ENCODE results near the gene LYPD5. TPM values are rescaled to one million over a fixed set of nuclear protein-coding genes. Genes with fewer than 3 reads are reported as not detected.
"Not testable (repeated sequence)": the region's sequence is repeated elsewhere in the genome, so short reads cannot be mapped to it uniquely, and the experiment has no call there.

The LYPD5 gene
- polyA plus RNA-seq, 2 of the 4 experiments (the other 2 are of a cell fraction) = 0.09 to 0.12 TPM

- ATAC-seq = no peak
- no peak for DNase-seq (ENCODE audit: low read depth in 1 of 2, low spot score in 1 of 2)
- WGBS (ENCODE audit: missing lambda C conversion rate) = 10% methylated on average over 5 of the region's 5 CpGs
- Histone ChIP-seq H3K9me3 (peaks cover 63% of the 10 kb centered on the region), H3K4me2 (peak overlapping the region; percentile 54), H3K4me1 (no peaks in the 10 kb centered on the region), H3K4me3 (peak overlapping the region; percentile 25), H3K27ac (no peak overlapping the region)
- CTCF ChIA-PET = interaction anchor here (1.5 kb wide), 1 partner anchor 15 kb away, joined by 3 read pairs; no protein-coding TSS in a partner anchor
- FAIRE-seq = no peak
- POLR2A ChIA-PET = no interaction called here
- TF ChIP-seq HOXB5 (CRISPR knock-in tag; IDR thresholded peaks at IDR 0.05) (no peak), SREBF2 (IDR thresholded peaks at IDR 0.05) (no peak), CBX8 (IDR thresholded peaks at IDR 0.05) (no peak), RNF2 (IDR thresholded peaks at IDR 0.05; ENCODE audit: borderline replicate concordance, low read depth) (no peak), ZSCAN20 (CRISPR knock-in tag; IDR thresholded peaks at IDR 0.05) (no peak), HEYL (CRISPR knock-in tag; IDR thresholded peaks at IDR 0.05) (no peak), REST (IDR thresholded peaks at IDR 0.05) (no peak)
These were observed 18.6 kb upstream of the LYPD5 start for GRCh38 chr19:43820884-43821215.

GRCh38 chr19:43820098-43820883 lies 18.0 kb upstream of the LYPD5 start:
- ATAC-seq (peak; percentile 56 to 76; a peak in 4 of 6 replicates), FAIRE-seq (no peak), DNase-seq (ENCODE audit: low read depth in 1 of 2, low spot score in 1 of 2) (peak; percentile 35 to 53)
- Histone ChIP-seq H3K4me2 (peak overlapping the region; percentile 54), H3K27ac (no peak overlapping the region), H3K4me3 (peak overlapping the region; percentile 25), H3K4me1 (no peaks in the 10 kb centered on the region), H3K9me3 (peaks cover 58% of the 10 kb centered on the region)
- TF ChIP-seq SMC3 (IDR thresholded peaks at IDR 0.05) (no peak), MAX (IDR thresholded peaks at IDR 0.05) (peak; percentile 84), E2F6 (IDR thresholded peaks at IDR 0.05; ENCODE audit: borderline replicate concordance, low read depth) (peak; percentile 75), CBX8 (IDR thresholded peaks at IDR 0.05) (no peak), TFCP2L1 (CRISPR knock-in tag; IDR thresholded peaks at IDR 0.05) (no peak), HDAC2 (IDR thresholded peaks at IDR 0.05) (no peak), JUNB (IDR thresholded peaks at IDR 0.05) (no peak), USF2 (IDR thresholded peaks at IDR 0.05) (no peak)
- POLR2A ChIA-PET = no interaction called here
- CTCF ChIA-PET = interaction anchor here (1.2 to 1.5 kb wide), 2 partner anchors 14 to 75 kb away, joined by 3 to 5 read pairs; no protein-coding TSS in a partner anchor
- 58% methylated on average over 44 of the region's 48 CpGs for WGBS (ENCODE audit: missing lambda C conversion rate)

GRCh38 chr19:43818500-43818899 lies 16.3 kb upstream of the LYPD5 start:
- Histone ChIP-seq H3K9me3 (peaks cover 48% of the 10 kb centered on the region), H3K4me3 (no peak overlapping the region), H3K4me2 (no peak overlapping the region), H3K4me1 (no peaks in the 10 kb centered on the region), H3K27ac (no peak overlapping the region)
- ChIA-PET CTCF (interaction anchor here (1.2 to 2.0 kb wide), 2 partner anchors 9 to 299 kb away, joined by 6 to 13 read pairs; no protein-coding TSS in a partner anchor), POLR2A (no interaction called here)
- FAIRE-seq (no peak), ATAC-seq (no peak), DNase-seq (ENCODE audit: low read depth in 1 of 2, low spot score in 1 of 2) (no peak)
- 64% methylated on average over 5 of the region's 5 CpGs for WGBS (ENCODE audit: missing lambda C conversion rate)
- no peak for TF ChIP-seq HMGXB4 (CRISPR knock-in tag; IDR thresholded peaks at IDR 0.05; ENCODE audit: borderline replicate concordance)
- TF ChIP-seq ZC3H11A (IDR thresholded peaks at IDR 0.05) = no peak
- no peak for TF ChIP-seq KDM1A (IDR thresholded peaks at IDR 0.05; ENCODE audit: low read depth)
- TF ChIP-seq FOXS1 (CRISPR knock-in tag; IDR thresholded peaks at IDR 0.05) = no peak
- TF ChIP-seq JUN (IDR thresholded peaks at IDR 0.05) = no peak
- TF ChIP-seq HDAC2 (IDR thresholded peaks at IDR 0.05) = no peak
- no peak for TF ChIP-seq BHLHE40 (IDR thresholded peaks at IDR 0.05; ENCODE audit: low read depth, low read length)
- no peak for TF ChIP-seq ATOH8 (CRISPR knock-in tag; IDR thresholded peaks at IDR 0.05; ENCODE audit: low read depth)

GRCh38 chr19:43817454-43817853 lies 15.2 kb upstream of the LYPD5 start:
- POLR2A ChIA-PET; H3K27ac ChIP-seq; H3K4me3 ChIP-seq; DNase-seq (ENCODE audit: low read depth in 1 of 2, low spot score in 1 of 2); H3K4me2 ChIP-seq; H3K4me1 ChIP-seq; ATAC-seq; FAIRE-seq: not testable (repeated sequence)
- H3K9me3 ChIP-seq = peaks cover 43% of the 10 kb centered on the region
- 0% methylated on average over 1 of the region's 1 CpG for WGBS (ENCODE audit: missing lambda C conversion rate)
- CTCF ChIA-PET = interaction anchor here (0.8 to 1.6 kb wide), 2 partner anchors 72 to 753 kb away, joined by 3 to 5 read pairs; no protein-coding TSS in a partner anchor
